WTC11 (cell line): ENCODE results near the gene ADAM22. TPM values are rescaled to one million over a fixed set of nuclear protein-coding genes. Genes with fewer than 3 reads are reported as not detected.

Experiments used
- ATAC-seq: fragments of 200-7000 bp; cut with Tn5 transposase; 2 replicates; pipeline ENCODE4 v1.10.0; 2021; ENCODE audit warnings: mild to moderate bottlenecking, moderate library complexity
- CTCF ChIA-PET: fragments of 300-600 bp; sonication (Branson Sonifier 250); formaldehyde crosslinking; loops from one replicate; lab custom pipeline; 2021; ENCODE audit warnings: antibody characterized with exemption; lab: Charles Lee
- POLR2A ChIA-PET: fragments of 350-600 bp; sonication (Branson Sonifier 250); formaldehyde crosslinking; loops from one replicate; lab custom pipeline; 2021; ENCODE audit warnings: antibody characterized with exemption; lab: Charles Lee
- DNase-seq: peaks from one replicate; pipeline ENCODE4 v3.0.0; 2021; ENCODE audit warnings: low spot score
- H3K27ac Mint-ChIP-seq: 2 replicates; pipeline ENCODE4 v1.8.0; 2021; ENCODE audit warnings: mixed read lengths
- H3K27me3 Mint-ChIP-seq: 2 replicates; pipeline ENCODE4 v1.8.0; 2021; ENCODE audit warnings: low read depth, mild to moderate bottlenecking, moderate library complexity, mixed read lengths
- H3K36me3 Mint-ChIP-seq: 2 replicates; pipeline ENCODE4 v1.8.0; 2021; ENCODE audit warnings: mixed read lengths
- H3K4me1 Mint-ChIP-seq: 2 replicates; pipeline ENCODE4 v1.8.0; 2022; ENCODE audit warnings: mixed read lengths
- H3K4me3 Mint-ChIP-seq: 2 replicates; pipeline ENCODE4 v1.8.0; 2021; ENCODE audit warnings: mild to moderate bottlenecking, moderate library complexity, mixed read lengths
- H3K9me3 Mint-ChIP-seq: 2 replicates; pipeline ENCODE4 v1.8.0; 2021; ENCODE audit warnings: mixed read lengths
- ARID4B ChIP-seq: sonication (generic); formaldehyde crosslinking; IDR thresholded peaks from 2 replicates; pipeline ENCODE4 v1.8.0; 2023; ENCODE audit warnings: missing genetic modification reagents, mild to moderate bottlenecking, borderline replicate concordance
- CDX4 ChIP-seq: fragments of 250-450 bp; sonication (Bioruptor Pico); IDR thresholded peaks from 2 replicates; pipeline ENCODE4 v1.9.0; 2021; ENCODE audit warnings: moderate library complexity, mild to moderate bottlenecking, inconsistent platforms, borderline replicate concordance
- CREM ChIP-seq: sonication (generic); formaldehyde crosslinking; IDR thresholded peaks from 2 replicates; pipeline ENCODE4 v1.8.1; 2022; ENCODE audit warnings: mild to moderate bottlenecking, missing genetic modification reagents, moderate library complexity
- ELF4 ChIP-seq: sonication (generic); formaldehyde crosslinking; IDR thresholded peaks from 2 replicates; pipeline ENCODE4 v1.8.1; 2022; ENCODE audit warnings: low read depth, mild to moderate bottlenecking, moderate library complexity, missing genetic modification reagents
- FOXJ3 ChIP-seq: sonication (generic); formaldehyde crosslinking; IDR thresholded peaks from 2 replicates; pipeline ENCODE4 v1.9.0; 2021; ENCODE audit warnings: missing genetic modification reagents, mild to moderate bottlenecking, borderline replicate concordance
- FOXP1 ChIP-seq: sonication (generic); formaldehyde crosslinking; IDR thresholded peaks from 2 replicates; pipeline ENCODE4 v1.8.0; 2022; ENCODE audit warnings: missing genetic modification reagents, mild to moderate bottlenecking, moderate library complexity, borderline replicate concordance
- JUN ChIP-seq: sonication (generic); formaldehyde crosslinking; IDR thresholded peaks from 2 replicates; pipeline ENCODE4 v1.8.0; 2023; ENCODE audit warnings: mild to moderate bottlenecking, missing genetic modification reagents
- NFE2L1 ChIP-seq: sonication (generic); formaldehyde crosslinking; IDR thresholded peaks from 2 replicates; pipeline ENCODE4 v1.8.1; 2023; ENCODE audit warnings: missing genetic modification reagents
- NR1H2 ChIP-seq: sonication (generic); formaldehyde crosslinking; IDR thresholded peaks from 2 replicates; pipeline ENCODE4 v1.9.0; 2021; ENCODE audit warnings: mild to moderate bottlenecking, moderate library complexity, missing genetic modification reagents
- PRRX2 ChIP-seq: fragments of 250-450 bp; sonication (Bioruptor Pico); IDR thresholded peaks from 2 replicates; pipeline ENCODE4 v1.8.0; 2021; ENCODE audit warnings: mild to moderate bottlenecking
- RELA ChIP-seq: sonication (generic); formaldehyde crosslinking; IDR thresholded peaks from 2 replicates; pipeline ENCODE4 v1.8.1; 2022; ENCODE audit warnings: missing genetic modification reagents, mild to moderate bottlenecking, borderline replicate concordance
- SOX15 ChIP-seq: fragments of 250-450 bp; sonication (Bioruptor Pico); IDR thresholded peaks from 2 replicates; pipeline ENCODE4 v1.9.0; 2021; ENCODE audit warnings: mild to moderate bottlenecking
- TEAD1 ChIP-seq: sonication (generic); formaldehyde crosslinking; IDR thresholded peaks from 2 replicates; pipeline ENCODE4 v1.8.0; 2022; ENCODE audit warnings: mild to moderate bottlenecking, missing genetic modification reagents
- TEAD4 ChIP-seq: sonication (generic); formaldehyde crosslinking; IDR thresholded peaks from 2 replicates; pipeline ENCODE4 v1.8.0; 2022; ENCODE audit warnings: mild to moderate bottlenecking, missing genetic modification reagents
- ZNF138 ChIP-seq: sonication (generic); formaldehyde crosslinking; conservative IDR thresholded peaks from 2 replicates; pipeline ENCODE4 v1.8.1; 2022; ENCODE audit warnings: mild to moderate bottlenecking, moderate library complexity, missing genetic modification reagents
- ZNF263 ChIP-seq: sonication (generic); formaldehyde crosslinking; IDR thresholded peaks from 2 replicates; pipeline ENCODE4 v1.8.1; 2022; ENCODE audit warnings: low read depth, mild to moderate bottlenecking, moderate library complexity, missing genetic modification reagents
- ZNF317 ChIP-seq: sonication (generic); formaldehyde crosslinking; IDR thresholded peaks from 2 replicates; pipeline ENCODE4 v1.8.1; 2023; ENCODE audit warnings: low read depth, mild to moderate bottlenecking, moderate library complexity, missing genetic modification reagents, borderline replicate concordance
- total RNA-seq: library from RNA; stranded (reverse); gene quantifications from 3 replicates; pipeline ENCODE4 v1.2.3, GENCODE V29; 2021
- TF ChIP-seq, protein P1 (sequence below): fragments of 250-450 bp; sonication (Bioruptor Pico); IDR thresholded peaks from 2 replicates; pipeline ENCODE4 v1.9.0; 2021; ENCODE audit warnings: mild to moderate bottlenecking
- TF ChIP-seq, protein P2 (sequence below): sonication (generic); formaldehyde crosslinking; IDR thresholded peaks from 2 replicates; pipeline ENCODE4 v1.8.1; 2023; ENCODE audit warnings: mild to moderate bottlenecking, moderate library complexity, missing genetic modification reagents
- TF ChIP-seq, protein P3 (sequence below): sonication (generic); formaldehyde crosslinking; IDR thresholded peaks from 2 replicates; pipeline ENCODE4 v1.8.0; 2022; ENCODE audit warnings: mild to moderate bottlenecking, missing genetic modification reagents
- TF ChIP-seq, protein P4 (sequence below): fragments of 250-450 bp; sonication (Bioruptor Pico); conservative IDR thresholded peaks from 2 replicates; pipeline ENCODE4 v1.9.0; 2021; ENCODE audit warnings: mild to moderate bottlenecking
- TF ChIP-seq, protein P5 (sequence below): sonication (generic); formaldehyde crosslinking; IDR thresholded peaks from 2 replicates; pipeline ENCODE4 v1.8.1; 2023; ENCODE audit warnings: mild to moderate bottlenecking, missing genetic modification reagents, moderate library complexity

Gene ADAM22
- total RNA-seq, 1 experiment from 2014 or later, result 12.4 TPM

DNA sequence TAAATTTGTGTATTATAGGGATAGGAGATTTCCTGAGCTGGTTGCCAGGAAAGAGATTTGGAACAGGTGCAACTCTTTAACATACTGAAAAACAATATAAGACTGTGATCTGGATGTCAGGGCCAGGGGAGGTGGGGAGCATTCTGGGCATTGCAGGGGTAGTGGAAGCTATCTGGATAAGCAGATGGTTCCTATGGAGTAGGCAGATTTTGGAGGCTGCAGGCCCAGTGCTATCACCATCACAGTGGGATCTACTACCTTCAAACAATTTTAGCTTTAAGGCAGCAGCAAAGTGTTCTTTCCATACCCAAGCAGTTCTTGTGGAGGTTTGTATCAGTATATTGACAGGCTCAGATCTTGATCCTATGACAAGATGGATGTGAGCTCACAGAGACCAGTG, 71.1 kb downstream of the ADAM22 start:
- Mint-ChIP-seq H3K9me3 (no peaks in the 10 kb centered on the region), H3K36me3 (no peaks in the 10 kb centered on the region), H3K27me3 (no peaks in the 10 kb centered on the region), H3K4me3 (no peak overlapping the region), H3K27ac (no peak overlapping the region), H3K4me1 (peaks cover 11% of the 10 kb centered on the region)
- TF ChIP-seq ZNF263 (CRISPR knock-in tag), result no peak
- TF ChIP-seq CDX4 (CRISPR knock-in tag), result no peak
- TF ChIP-seq, protein P1, sequence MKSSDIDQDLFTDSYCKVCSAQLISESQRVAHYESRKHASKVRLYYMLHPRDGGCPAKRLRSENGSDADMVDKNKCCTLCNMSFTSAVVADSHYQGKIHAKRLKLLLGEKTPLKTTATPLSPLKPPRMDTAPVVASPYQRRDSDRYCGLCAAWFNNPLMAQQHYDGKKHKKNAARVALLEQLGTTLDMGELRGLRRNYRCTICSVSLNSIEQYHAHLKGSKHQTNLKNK, result no peak
- no peak for TF ChIP-seq NR1H2 (CRISPR knock-in tag)
- TF ChIP-seq ELF4 (CRISPR knock-in tag), result no peak
- TF ChIP-seq CREM (CRISPR knock-in tag), result no peak
- no peak for TF ChIP-seq SOX15
- no peak for TF ChIP-seq FOXP1 (CRISPR knock-in tag)
- no peak for TF ChIP-seq FOXJ3 (CRISPR knock-in tag)
- TF ChIP-seq, protein P2, sequence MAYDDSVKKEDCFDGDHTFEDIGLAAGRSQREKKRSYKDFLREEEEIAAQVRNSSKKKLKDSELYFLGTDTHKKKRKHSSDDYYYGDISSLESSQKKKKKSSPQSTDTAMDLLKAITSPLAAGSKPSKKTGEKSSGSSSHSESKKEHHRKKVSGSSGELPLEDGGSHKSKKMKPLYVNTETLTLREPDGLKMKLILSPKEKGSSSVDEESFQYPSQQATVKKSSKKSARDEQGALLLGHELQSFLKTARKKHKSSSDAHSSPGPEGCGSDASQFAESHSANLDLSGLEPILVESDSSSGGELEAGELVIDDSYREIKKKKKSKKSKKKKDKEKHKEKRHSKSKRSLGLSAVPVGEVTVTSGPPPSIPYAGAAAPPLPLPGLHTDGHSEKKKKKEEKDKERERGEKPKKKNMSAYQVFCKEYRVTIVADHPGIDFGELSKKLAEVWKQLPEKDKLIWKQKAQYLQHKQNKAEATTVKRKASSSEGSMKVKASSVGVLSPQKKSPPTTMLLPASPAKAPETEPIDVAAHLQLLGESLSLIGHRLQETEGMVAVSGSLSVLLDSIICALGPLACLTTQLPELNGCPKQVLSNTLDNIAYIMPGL, result no peak
- TF ChIP-seq, protein P3, sequence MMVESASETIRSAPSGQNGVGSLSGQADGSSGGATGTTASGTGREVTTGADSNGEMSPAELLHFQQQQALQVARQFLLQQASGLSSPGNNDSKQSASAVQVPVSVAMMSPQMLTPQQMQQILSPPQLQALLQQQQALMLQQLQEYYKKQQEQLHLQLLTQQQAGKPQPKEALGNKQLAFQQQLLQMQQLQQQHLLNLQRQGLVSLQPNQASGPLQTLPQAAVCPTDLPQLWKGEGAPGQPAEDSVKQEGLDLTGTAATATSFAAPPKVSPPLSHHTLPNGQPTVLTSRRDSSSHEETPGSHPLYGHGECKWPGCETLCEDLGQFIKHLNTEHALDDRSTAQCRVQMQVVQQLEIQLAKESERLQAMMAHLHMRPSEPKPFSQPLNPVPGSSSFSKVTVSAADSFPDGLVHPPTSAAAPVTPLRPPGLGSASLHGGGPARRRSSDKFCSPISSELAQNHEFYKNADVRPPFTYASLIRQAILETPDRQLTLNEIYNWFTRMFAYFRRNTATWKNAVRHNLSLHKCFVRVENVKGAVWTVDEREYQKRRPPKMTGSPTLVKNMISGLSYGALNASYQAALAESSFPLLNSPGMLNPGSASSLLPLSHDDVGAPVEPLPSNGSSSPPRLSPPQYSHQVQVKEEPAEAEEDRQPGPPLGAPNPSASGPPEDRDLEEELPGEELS (CRISPR knock-in tag), result no peak
- no peak for TF ChIP-seq ZNF317
- no peak for TF ChIP-seq ARID4B (CRISPR knock-in tag)
- no peak for TF ChIP-seq PRRX2 (CRISPR knock-in tag)
- no peak for TF ChIP-seq ZNF138
- no peak for TF ChIP-seq TEAD4 (CRISPR knock-in tag)
- TF ChIP-seq JUN (CRISPR knock-in tag), result no peak
- POLR2A ChIA-PET, result no interaction called here
- CTCF ChIA-PET, result interaction anchor here (1.2 kb wide), 1 partner anchor 164 kb away, joined by 3 read pairs; no protein-coding TSS in a partner anchor
- ATAC-seq (no peak), DNase-seq (no peak)

GRCh38 chr7:88009651-88010050, 75.6 kb downstream of the ADAM22 start:
- Mint-ChIP-seq H3K4me1 (0 out of 2 replicates have a peak, but pooled peaks cover 5% of the 10 kb centered on the region), H3K27ac (no peak overlapping the region), H3K4me3 (no peak overlapping the region), H3K36me3 (no peaks in the 10 kb centered on the region; the same call in 1 of the 2 replicates), H3K27me3 (no peaks in the 10 kb centered on the region), H3K9me3 (peaks cover 4% of the 10 kb centered on the region; the same call in 1 of the 2 replicates)
- POLR2A ChIA-PET, result no interaction called here
- CTCF ChIA-PET, result no interaction called here
- no peak for ATAC-seq
- TF ChIP-seq, protein P4, sequence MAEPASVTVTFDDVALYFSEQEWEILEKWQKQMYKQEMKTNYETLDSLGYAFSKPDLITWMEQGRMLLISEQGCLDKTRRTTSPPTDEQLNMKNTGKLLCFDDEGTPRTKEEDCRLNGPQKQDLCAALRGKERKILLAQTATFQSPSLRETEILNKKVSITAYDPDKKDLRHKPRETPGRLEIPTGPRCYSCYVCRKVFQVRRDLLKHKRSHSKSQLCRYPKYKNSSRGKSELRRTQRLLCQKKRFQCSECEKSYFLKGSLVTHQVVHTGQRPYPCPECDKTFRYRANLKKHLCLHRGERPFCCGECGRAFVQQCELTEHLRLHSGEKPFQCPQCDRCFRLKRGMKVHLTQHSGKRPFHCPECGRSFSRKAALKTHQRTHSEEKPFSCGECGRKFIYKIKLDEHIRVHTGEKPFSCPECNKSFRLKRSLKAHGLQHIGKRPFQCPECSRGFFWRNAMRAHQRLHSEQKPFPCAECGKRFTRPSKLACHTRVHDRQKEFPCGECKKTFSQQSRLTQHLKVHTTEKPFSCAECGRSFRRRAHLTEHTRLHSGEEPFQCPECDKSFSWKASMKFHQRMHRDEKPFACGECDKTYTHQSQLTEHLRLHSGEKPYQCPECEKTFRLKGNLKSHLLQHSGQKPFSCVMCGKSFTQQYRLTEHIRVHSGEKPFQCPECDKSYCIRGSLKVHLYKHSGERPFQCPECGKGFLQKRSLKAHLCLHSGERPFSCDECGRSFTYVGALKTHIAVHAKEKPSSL (CRISPR knock-in tag), result no peak
- no peak for TF ChIP-seq CDX4 (CRISPR knock-in tag)
- TF ChIP-seq RELA (CRISPR knock-in tag), result no peak
- TF ChIP-seq NFE2L1 (CRISPR knock-in tag), result no peak
- TF ChIP-seq, protein P5, sequence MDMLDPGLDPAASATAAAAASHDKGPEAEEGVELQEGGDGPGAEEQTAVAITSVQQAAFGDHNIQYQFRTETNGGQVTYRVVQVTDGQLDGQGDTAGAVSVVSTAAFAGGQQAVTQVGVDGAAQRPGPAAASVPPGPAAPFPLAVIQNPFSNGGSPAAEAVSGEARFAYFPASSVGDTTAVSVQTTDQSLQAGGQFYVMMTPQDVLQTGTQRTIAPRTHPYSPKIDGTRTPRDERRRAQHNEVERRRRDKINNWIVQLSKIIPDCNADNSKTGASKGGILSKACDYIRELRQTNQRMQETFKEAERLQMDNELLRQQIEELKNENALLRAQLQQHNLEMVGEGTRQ, result no peak
- no peak for TF ChIP-seq TEAD1 (CRISPR knock-in tag)
- no peak for DNase-seq
